Tibial nerve (tissue), 4 donors: Measurements from ENCODE around the gene CD68. TPM values are rescaled to one million over a fixed set of nuclear protein-coding genes. Genes with fewer than 3 reads are reported as not detected.

Experiments
- DNase-seq, 2 donors: peaks; one replicate each; pipeline ENCODE4 v3.0.0-alpha.2; 2019; ENCODE audit warnings: low spot score in 2 of 2
- H3K27ac ChIP-seq, 4 donors: fragments of 200-600 bp; sonication (generic) in 3 of 4; one replicate each; pipeline ENCODE4 v1.5.1; 2017 to 2019; ENCODE audit warnings: mild to moderate bottlenecking in 1 of 4
- H3K27me3 ChIP-seq, 2 donors: fragments of 200-600 bp; sonication (generic) in 1 of 2; one replicate each; pipeline versions ENCODE4 v1.5.1 to v1.6.0; 2017 to 2019
- H3K36me3 ChIP-seq, 3 donors: fragments of 200-600 bp; sonication (generic); one replicate each; pipeline ENCODE4 v1.5.1; 2018 to 2019
- H3K4me1 ChIP-seq, 4 donors: fragments of 200-600 bp; sonication (generic) in 3 of 4; one replicate each; pipeline ENCODE4 v1.5.1; 2017 to 2019
- H3K4me3 ChIP-seq, 4 donors: fragments of 200-600 bp; sonication (generic) in 3 of 4; one replicate each; pipeline ENCODE4 v1.5.1; 2017 to 2019; ENCODE audit warnings: mild to moderate bottlenecking in 1 of 4, moderate library complexity in 1 of 4
- H3K9me3 ChIP-seq, 4 donors: fragments of 200-600 bp; sonication (generic) in 3 of 4; one replicate each; pipeline ENCODE4 v1.5.1; 2017 to 2019
- EP300 ChIP-seq, 2 donors: sonication (generic); formaldehyde crosslinking; IDR thresholded peaks; one replicate each; pipeline ENCODE4 v1.6.1; 2017; ENCODE audit warnings: antibody characterized with exemption in 2 of 2, mild to moderate bottlenecking in 1 of 2
- POLR2A ChIP-seq, 2 donors: fragments of 450-650 bp; IDR thresholded peaks; one replicate each; pipeline ENCODE4 v1.6.1; 2017; ENCODE audit warnings: antibody characterized with exemption in 2 of 2, mild to moderate bottlenecking in 2 of 2, moderate library complexity in 2 of 2
- WGBS, 2 donors: methylation state at CpG; one replicate each; pipeline ENCODE4 v1.1.5; 2018; 5-methylcytosine and 5-hydroxymethylcytosine counted together
- total RNA-seq, 4 donors: library from RNA; depleted of rRNA; stranded (reverse); fragments of >200 nt; gene quantifications; one replicate each; pipeline ENCODE4 v1.1.0, GENCODE V29; 2016
- TF ChIP-seq, protein P1 (sequence below), 5 experiments: fragments of 200-600 bp in 3 of 5; fragments of 450-650 bp in 2 of 5; sonication (generic) in 3 of 5; IDR thresholded peaks; one replicate each; pipeline ENCODE4 v1.5.1; 2016 to 2019; ENCODE audit warnings: antibody characterized with exemption in 5 of 5, mild to moderate bottlenecking in 3 of 5, moderate library complexity in 2 of 5

The CD68 gene
- total RNA-seq, 4 donors from 2014 or later, result 19.3 to 65.7 (median 34.2) TPM

DNA sequence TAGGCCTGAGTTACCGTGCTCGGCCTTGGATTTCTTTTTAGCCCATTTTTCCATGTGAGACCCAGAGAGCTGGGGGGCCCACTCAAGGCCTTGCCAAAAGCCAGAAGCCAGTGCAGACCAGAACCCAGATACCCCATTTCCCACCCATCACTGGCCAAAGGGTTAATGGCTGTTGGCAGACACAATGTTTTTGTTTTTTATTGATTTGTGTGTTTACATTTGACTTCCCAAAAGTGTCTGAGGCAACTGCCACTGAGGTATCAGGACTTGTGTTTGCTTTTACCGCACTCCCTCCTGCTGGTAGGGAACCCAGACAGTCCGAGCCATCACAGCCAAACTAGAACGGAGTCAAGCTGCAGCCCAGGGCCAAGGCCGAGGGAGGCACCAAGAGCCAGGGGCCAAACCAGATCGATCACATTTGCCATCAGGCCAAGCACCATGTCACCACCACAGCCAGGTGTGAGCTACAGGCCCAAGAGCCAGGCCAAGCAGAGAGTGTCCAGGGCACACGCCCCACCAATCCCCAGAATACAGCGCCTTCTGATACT is 38.3 kb upstream of the CD68 start:
- TF ChIP-seq, protein P1, sequence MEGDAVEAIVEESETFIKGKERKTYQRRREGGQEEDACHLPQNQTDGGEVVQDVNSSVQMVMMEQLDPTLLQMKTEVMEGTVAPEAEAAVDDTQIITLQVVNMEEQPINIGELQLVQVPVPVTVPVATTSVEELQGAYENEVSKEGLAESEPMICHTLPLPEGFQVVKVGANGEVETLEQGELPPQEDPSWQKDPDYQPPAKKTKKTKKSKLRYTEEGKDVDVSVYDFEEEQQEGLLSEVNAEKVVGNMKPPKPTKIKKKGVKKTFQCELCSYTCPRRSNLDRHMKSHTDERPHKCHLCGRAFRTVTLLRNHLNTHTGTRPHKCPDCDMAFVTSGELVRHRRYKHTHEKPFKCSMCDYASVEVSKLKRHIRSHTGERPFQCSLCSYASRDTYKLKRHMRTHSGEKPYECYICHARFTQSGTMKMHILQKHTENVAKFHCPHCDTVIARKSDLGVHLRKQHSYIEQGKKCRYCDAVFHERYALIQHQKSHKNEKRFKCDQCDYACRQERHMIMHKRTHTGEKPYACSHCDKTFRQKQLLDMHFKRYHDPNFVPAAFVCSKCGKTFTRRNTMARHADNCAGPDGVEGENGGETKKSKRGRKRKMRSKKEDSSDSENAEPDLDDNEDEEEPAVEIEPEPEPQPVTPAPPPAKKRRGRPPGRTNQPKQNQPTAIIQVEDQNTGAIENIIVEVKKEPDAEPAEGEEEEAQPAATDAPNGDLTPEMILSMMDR (IDR thresholded peaks at IDR 0.05), result no peak
- TF ChIP-seq POLR2A (IDR thresholded peaks at IDR 0.05) (no peak), EP300 (IDR thresholded peaks at IDR 0.05) (no peak)
- peaks cover 0 to 15% (median 0%) of the 10 kb centered on the region in 4 donors for H3K4me1 ChIP-seq
- peaks cover 0 to 7% (median 0%) of the 10 kb centered on the region in 4 donors for H3K9me3 ChIP-seq
- no peak for DNase-seq
- no peak overlapping the region for H3K27ac ChIP-seq
- WGBS, 2 donors, result 94 to 95% methylated on average over 9 of the region's 9 CpGs
- no peaks in the 10 kb centered on the region for H3K36me3 ChIP-seq
- no peaks in the 10 kb centered on the region for H3K27me3 ChIP-seq
- no peak overlapping the region for H3K4me3 ChIP-seq

GRCh38 chr17:7544911-7545310 is 34.5 kb upstream of the CD68 start:
- H3K4me1 ChIP-seq, result peaks cover 0 to 31% (median 6%) of the 10 kb centered on the region in 4 donors
- no peak for TF ChIP-seq EP300 (IDR thresholded peaks at IDR 0.05)
- TF ChIP-seq POLR2A (IDR thresholded peaks at IDR 0.05), result no peak
- TF ChIP-seq, protein P1 (IDR thresholded peaks at IDR 0.05), result no peak
- WGBS, 2 donors, result 55 to 61% methylated on average over 6 of the region's 6 CpGs
- DNase-seq, result no peak
- H3K9me3 ChIP-seq, result no peaks in the 10 kb centered on the region
- no peak overlapping the region for H3K4me3 ChIP-seq
- no peaks in the 10 kb centered on the region for H3K36me3 ChIP-seq
- no peak overlapping the region for H3K27ac ChIP-seq
- no peaks in the 10 kb centered on the region for H3K27me3 ChIP-seq

GRCh38 chr17:7548585-7549400 is 30.6 kb upstream of the CD68 start, which contains the start of gene TNFSF12:
Gene TNFSF12, plus strand, starts transcription at chr17:7549058. Its CDS starts 96 bp downstream, at chr17:7549154.
- H3K4me1 ChIP-seq, result peaks cover 0 to 47% (median 9%) of the 10 kb centered on the region in 4 donors
- DNase-seq, result peak; percentile 61 to 63
- no peaks in the 10 kb centered on the region for H3K27me3 ChIP-seq
- WGBS, 2 donors, result 1 to 2% methylated on average over 22 to 47 of the region's 65 CpGs
- H3K4me3 ChIP-seq, result peak within 1 kb of the TSS; percentile 61 to 74 (median 71)
- H3K27ac ChIP-seq, result peak within 1 kb of the TSS; percentile 74 to 94 (median 91)
- no peaks in the 10 kb centered on the region for H3K9me3 ChIP-seq
- H3K36me3 ChIP-seq, result peaks cover 0 to 22% (median 0%) of the 10 kb centered on the region in 3 donors
- TF ChIP-seq, protein P1 (IDR thresholded peaks at IDR 0.05), result peak in 2 of 5 experiments; percentile 41 to 67
- no peak for TF ChIP-seq EP300 (IDR thresholded peaks at IDR 0.05)
- TF ChIP-seq POLR2A (IDR thresholded peaks at IDR 0.05), result no peak

DNA sequence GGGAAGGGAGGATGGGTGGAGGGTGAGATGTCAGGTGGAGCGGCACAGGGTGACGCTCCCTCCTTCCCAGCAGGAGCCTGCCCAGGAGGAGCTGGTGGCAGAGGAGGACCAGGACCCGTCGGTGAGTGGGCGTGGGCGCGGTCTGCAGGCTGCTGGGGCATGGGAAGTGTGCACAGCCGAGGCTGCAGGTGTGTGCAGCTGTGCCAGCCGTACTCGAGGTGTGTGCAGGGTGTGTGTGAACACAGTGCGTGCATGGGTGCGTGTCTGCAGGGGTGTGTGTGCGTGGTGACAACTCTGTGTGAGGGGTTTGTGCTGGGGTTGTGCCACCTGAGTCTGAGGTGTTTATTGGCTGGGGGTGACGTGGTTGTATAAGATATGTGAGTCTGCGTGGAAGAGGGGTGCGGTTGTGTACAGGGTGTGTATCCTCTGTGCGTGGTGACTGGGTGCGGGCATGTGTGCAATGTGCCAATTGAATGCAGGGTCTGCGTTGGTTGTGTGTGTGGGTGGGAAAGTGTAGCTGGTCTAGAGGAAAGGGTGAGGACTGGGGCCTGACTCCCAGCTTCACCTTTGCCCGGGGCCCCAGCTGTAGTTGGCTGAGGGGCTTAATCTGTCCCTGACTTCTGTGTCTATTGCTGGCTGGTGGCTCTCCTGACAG is 29.9 kb upstream of the CD68 start:
- H3K4me1 ChIP-seq, result peaks cover 0 to 41% (median 9%) of the 10 kb centered on the region in 4 donors
- no peaks in the 10 kb centered on the region for H3K9me3 ChIP-seq
- peaks cover 0 to 24% (median 0%) of the 10 kb centered on the region in 3 donors for H3K36me3 ChIP-seq
- H3K27ac ChIP-seq, result peak overlapping the region; percentile 74 to 94 (median 91)
- H3K4me3 ChIP-seq, result peak overlapping the region; percentile 61 to 74 (median 71)
- WGBS, 2 donors, result 11 to 13% methylated on average over 20 of the region's 20 CpGs
- TF ChIP-seq, protein P1 (IDR thresholded peaks at IDR 0.05), result peak in 1 of 5 experiments; percentile 2
- no peak for TF ChIP-seq EP300 (IDR thresholded peaks at IDR 0.05)
- no peaks in the 10 kb centered on the region for H3K27me3 ChIP-seq
- DNase-seq, result peak in 1 of 2 donors; percentile 21
